Measurements from ENCODE around the gene FAM184A.
"Not testable (repeated sequence)": the region's sequence is repeated elsewhere in the genome, so short reads cannot be mapped to it uniquely, and the experiment has no call there.

GRCh38 chr6:119097815-119098361, 19.4 kb upstream of the FAM184A start:
- TF ChIP-seq POLR2A, CTCF (IDR thresholded peaks at IDR 0.05): not testable (repeated sequence)

Measured in breast epithelium (tissue), 3 donors.